ENCODE measurements around the gene CLEC9A.

Gene CLEC9A

GRCh38 chr12:10113075-10113474, 82.6 kb downstream of the CLEC9A start:
- FAIRE-seq: no peak

- FAIRE-seq: no peak
These were observed 83.4 kb downstream of the CLEC9A start for GRCh38 chr12:10113920-10114319.

DNA sequence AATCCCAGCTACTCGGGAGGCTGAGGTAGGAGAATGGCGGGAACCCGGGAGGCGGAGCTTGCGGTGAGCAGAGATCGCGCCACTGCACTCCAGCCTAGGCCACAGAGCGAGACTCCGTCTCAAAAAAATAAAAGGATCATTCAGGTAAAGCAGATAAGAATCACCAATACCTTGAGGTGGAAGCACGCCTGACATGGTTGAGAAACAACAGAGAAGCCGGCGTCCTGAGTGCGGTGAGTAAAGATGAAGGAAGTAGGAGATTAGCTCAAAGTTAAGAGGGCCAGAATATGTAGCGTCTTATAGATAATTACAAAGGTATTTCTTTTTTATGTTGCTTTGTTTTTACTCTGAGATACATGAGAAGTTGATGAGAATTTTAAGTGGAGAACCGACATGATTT, 84.8 kb downstream of the CLEC9A start:
- FAIRE-seq: no peak

Measured in A204.1 (cell line).